GM13977 (cell line): ENCODE measurements around the gene ATP2A1.

Experiments
- DNase-seq: peaks from one replicate; pipeline ENCODE4 v3.0.0; 2012; ENCODE audit warnings: low spot score
- in situ Hi-C: fragments of 300-500 bp; cut with MboI; formaldehyde crosslinking; loops from one replicate; pipeline ENCODE4 v1.12.0; 2022; ENCODE audit warnings: low sequenced_read_pairs, low pct_unique_long_range_greater_than_20kb, mixed read lengths, inconsistent platforms; ENCODE audit not compliant: unreplicated experiment
- TF ChIP-seq, protein P1 (sequence below): IDR thresholded peaks from 2 replicates; pipeline ENCODE4 v1.5.1; 2012; ENCODE audit warnings: mild to moderate bottlenecking, control low read depth; ENCODE audit not compliant: insufficient read depth; ENCODE audit errors: extremely low read depth, missing control alignments

ATP2A1 gene

DNA sequence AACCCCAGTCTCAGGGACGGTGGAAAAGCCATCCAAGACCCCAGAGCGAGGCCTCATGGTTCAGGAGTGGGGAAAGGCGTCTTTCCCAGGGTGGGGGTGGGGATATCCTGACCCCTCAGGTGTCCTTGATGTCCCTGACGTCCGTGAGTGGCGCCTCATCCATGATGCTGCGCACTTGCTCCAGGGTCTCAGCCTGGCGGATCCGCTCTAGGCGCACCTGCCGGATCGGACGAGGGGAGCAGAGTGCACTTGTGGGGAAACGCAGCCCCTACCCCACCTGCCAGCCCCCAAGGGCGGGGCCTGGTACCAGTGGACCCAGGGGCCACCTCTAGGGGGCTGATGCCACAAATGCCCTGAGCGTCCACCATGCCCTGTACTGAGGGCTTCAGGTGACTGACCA, 26.5 kb downstream of the ATP2A1 start:
- TF ChIP-seq, protein P1, sequence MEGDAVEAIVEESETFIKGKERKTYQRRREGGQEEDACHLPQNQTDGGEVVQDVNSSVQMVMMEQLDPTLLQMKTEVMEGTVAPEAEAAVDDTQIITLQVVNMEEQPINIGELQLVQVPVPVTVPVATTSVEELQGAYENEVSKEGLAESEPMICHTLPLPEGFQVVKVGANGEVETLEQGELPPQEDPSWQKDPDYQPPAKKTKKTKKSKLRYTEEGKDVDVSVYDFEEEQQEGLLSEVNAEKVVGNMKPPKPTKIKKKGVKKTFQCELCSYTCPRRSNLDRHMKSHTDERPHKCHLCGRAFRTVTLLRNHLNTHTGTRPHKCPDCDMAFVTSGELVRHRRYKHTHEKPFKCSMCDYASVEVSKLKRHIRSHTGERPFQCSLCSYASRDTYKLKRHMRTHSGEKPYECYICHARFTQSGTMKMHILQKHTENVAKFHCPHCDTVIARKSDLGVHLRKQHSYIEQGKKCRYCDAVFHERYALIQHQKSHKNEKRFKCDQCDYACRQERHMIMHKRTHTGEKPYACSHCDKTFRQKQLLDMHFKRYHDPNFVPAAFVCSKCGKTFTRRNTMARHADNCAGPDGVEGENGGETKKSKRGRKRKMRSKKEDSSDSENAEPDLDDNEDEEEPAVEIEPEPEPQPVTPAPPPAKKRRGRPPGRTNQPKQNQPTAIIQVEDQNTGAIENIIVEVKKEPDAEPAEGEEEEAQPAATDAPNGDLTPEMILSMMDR = no peak
- no peak for DNase-seq
- in situ Hi-C loops = no loop called here

DNA sequence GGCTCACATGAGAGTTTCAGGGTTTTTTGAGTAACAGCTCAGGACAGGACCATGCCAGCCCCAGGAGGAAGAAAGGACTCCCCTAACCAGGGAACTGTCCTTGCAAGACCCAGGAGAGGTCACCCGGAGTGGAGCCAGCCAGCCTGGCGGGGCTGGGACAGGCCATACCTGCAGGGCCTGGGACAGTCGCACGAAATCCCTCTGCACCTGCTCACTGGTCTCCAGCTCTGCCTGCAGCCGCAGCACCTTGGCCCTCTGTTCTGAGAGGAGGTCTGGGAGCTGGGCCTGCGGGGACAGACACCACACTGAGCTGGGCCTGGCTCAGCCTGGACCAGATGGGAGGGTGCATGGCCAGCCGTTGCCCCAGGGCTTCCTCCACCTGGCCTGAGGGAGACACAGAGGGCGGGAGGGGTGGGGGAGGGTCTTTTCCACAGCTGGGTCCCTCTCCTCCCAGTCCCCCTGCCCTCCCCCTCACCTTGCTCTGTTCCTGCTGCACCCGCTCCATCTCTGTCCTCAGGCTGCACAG, 27.0 kb downstream of the ATP2A1 start:
- in situ Hi-C loops = no loop called here
- DNase-seq = no peak

DNA sequence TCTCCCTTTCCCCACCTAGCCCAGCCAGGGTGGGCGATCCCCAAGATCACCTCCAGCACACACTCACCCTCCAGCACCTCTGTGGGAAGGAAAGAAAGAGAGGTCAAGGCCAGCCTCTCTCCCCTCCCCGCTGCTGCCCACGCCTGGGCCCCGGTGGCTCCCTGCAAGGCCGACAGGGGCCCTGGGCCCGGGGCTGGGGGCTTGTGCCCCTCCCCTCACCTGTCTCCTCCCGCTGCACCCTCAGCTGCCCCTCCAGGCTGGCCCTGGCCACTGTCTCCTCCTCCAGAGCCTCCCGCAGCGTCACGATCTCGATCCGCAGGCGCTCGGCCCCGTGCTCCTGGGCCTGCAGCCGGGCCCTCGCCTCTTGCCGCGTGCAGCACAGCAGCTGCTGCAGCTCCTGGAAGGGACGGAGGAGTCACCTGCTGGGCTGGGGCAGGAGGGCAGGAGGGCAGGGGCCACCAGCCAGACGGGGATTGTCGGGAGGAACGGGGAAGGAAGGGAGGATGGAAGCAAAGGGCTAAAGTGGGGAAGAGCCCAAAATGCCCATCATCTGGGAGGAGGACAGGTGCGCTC, 27.6 kb downstream of the ATP2A1 start:
- in situ Hi-C loops = no loop called here
- TF ChIP-seq, protein P1 = no peak
- DNase-seq = no peak

More for the DNA sequence above, 27.0 kb downstream of the ATP2A1 start:
- TF ChIP-seq, protein P1 = no peak

DNA sequence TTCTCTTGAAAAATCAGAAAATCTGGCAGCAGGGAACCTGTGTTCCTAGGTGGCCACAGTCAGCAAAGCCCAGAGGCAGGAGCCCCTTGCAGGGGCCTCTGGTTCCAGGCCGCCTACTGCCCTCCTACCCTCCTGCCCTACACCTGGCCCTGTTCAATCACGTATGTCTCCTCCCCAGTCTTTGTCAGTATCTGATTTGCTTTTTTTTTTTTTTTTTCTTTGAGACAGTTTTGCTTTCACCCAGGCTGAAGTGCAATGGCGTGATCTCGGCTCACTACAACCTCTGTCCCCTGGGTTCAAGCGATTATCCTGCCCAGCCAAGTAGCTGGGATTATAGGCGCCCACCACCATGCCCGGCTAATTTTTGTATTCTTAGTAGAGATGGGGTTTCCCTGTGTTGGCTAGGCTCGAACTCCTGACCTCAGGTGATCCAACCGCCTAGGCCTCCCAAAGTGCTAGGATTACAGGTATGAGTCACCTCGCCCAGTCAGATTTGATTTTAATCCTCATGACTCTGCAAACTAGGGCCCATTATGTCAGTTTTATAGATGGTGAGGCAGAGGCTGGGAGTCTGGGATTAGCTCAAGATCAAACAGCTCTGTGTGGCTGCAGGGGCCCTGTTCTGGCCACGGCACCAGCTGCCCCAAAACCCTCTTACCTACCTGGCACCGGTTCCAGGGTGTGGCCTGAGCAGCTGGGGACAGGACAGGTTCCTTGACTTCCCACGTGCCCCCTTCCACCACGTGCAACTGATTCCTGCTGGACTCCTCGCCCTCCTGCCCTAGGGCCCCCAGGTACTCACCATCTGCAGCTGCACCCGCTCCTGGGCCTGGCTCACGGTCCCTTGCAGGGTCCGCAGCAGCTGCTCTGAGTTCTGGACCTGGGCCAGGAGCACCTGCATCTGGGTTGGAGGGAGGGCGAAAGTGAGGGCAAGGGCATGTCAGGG, 32.1 kb downstream of the ATP2A1 start:
- in situ Hi-C loops = no loop called here
- DNase-seq = peak; percentile 68
- TF ChIP-seq, protein P1 = no peak

DNA sequence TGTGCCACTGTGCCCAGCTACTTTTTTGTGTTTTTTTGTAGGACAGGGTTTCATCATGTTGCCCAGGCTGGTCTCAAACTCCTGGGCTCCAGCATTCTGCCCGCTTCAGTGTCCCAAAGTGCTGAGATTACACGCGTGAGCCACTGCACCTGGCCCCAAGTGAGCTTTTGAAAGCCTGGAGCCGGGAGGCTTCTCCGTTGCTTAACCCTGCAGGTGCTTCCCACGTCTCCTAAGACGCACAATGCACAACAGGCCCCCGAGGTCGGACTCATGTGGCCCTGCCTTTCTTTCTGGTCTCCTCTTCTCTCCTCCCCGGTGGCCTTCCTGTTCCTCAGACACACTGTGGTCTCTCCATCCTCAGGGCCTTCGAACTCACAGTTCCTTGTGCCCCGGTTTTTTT, 34.3 kb downstream of the ATP2A1 start:
- TF ChIP-seq, protein P1 = no peak
- in situ Hi-C loops = no loop called here
- no peak for DNase-seq

DNA sequence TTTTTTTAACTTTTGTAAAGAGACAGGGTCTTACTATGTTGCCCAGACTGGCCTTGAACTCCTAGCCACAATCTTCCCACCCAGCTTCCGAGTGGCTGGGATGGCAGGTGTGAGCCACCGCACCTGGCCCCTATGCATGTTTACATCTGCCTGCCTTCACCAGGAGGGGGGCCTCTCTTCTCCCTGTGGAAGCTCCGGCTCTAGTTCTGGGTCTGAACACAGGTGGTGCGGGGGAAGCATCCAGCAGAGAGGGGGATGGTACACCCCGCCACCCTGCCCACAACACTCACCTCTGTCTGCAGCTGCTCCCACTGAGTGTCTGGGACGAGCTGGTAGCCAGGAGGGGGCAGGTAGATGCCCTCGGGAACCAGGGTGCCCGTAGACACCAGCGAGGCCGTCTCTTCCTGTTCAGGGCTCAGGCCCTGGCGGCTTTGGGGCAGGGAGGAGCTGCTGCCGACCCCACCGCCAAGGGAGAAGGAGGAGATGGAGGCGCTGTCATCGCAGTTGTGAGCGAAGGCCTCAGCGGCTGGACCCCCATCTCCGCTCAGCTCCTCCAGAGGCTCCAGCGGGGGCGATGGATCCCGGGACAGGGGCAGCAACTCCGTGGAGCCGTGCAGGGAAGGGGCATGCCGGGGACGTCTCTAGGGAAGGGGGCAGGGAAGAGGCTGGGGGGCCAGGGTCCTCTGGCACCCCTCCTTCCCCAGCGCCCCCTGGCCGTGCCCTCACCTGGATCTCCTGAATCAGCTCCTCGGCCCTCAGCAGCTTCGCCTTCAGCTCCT, 35.8 kb downstream of the ATP2A1 start:
- TF ChIP-seq, protein P1 = no peak
- no peak for DNase-seq
- in situ Hi-C loops = no loop called here
